NCI-H524 treated with DMSO at 0.1 percent for 48 hours (cell line): ENCODE measurements around the gene SOCS3.

Experiments
- DNase-seq: peaks from one replicate; lab custom pipeline; 2025; lab: John Stamatoyannopoulos, UW

The SOCS3 gene

DNA sequence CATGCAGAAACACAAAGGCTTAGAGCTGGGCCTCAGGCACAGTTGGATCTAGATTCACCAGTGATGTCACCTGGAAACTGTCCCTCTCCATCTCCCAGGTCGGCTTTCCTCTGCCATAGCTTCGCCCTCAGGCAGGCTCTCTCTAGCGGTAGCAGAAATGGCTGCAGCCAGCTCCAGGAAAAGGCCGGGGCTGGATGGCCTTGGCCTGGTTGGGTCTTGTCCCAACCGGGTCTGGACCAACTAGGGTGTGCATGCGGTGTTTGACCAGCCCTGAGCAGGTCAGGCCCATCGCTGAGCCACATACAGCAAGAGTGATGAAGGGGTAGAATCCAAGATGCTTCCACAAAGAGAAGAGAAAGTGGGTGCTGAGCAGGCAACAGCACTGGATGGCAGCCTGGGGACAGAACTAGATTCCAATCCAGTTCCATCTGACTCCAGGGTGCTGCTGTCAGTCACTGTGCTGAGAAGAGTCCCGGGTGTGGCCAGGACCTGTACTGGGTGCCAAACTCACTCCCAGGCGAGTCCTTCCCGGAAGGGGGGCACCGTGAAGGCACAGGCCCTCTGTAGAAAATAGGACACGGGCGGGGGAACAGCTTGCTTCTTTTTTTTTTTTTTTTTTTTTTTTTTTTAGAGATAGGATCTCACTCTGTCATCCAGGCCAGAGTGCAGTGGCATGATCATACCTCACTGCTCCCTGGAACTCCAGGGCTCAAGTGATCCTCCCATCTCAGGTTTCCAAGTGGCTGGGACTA, 51.8 kb downstream of the SOCS3 start:
- DNase-seq = no peak

DNA sequence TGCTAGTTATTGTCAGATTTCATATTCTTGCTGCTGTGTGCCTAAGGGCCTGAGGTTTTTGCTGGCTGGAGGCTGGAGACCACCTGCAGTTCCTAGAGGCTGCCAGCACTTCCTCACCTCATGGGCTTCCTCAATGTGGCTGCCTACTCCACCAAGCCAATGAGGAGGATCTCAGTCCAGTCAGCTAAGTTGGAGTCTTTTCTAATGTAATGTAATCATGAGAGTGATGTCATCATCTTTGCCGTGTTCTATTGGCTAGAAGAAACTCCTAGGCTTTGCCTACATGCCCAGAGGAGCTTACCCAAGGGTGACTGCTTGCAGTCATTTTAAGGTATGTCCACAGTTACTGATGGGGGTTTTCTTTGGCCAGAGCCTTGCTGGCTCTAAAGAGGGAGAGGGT, 53.0 kb downstream of the SOCS3 start:
- no peak for DNase-seq
